NCI-H2227 (cell line): Measurements from ENCODE around the gene NDUFV1.
"Not testable (repeated sequence)": the region's sequence is repeated elsewhere in the genome, so short reads cannot be mapped to it uniquely, and the experiment has no call there.

Source experiments
- DNase-seq: peaks from one replicate; lab custom pipeline; 2025; ENCODE audit not compliant: unreplicated experiment; lab: John Stamatoyannopoulos, UW

Gene NDUFV1

DNA sequence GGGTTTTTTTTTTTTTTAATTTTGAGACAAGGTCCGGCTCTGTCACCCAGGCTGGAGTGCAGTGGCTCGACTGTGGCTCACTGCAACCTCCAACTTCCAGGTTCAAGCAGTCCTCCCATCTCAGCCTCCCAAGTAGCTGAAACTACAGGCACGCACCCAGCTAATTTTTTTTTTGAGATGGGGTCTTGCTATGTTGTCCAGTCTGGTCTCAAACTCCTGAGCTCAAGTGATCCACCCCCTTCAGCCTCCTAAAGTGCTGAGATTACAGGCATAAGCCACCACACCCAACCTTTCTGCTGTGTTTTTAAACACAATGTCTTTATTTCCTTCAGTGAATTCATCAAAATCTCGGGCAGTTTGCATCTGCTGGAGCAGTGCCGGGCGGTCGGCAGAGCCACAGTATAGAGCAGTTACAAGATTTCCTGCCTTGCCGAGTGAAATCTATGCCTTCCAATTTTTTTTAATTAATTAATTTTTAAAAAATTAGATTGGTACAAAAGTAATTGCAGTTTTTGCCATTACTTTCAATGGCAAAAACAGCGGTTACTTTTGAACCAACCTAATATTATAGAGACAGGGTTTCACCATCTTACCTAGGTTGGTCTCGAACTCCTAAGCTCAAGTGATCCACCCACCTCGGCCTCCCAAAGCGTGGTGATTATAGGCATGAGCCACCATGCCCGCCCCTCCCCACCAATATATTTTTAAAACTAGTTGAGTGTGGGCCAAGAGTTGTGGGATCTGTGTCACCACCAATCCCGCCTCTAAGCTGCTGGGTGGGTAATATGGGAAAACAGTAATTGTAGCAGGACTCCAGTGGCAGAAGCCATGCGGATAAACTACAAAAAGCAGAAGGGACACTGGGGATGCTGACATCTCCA, 46.5 kb downstream of the NDUFV1 start:
- DNase-seq: no peak

DNA sequence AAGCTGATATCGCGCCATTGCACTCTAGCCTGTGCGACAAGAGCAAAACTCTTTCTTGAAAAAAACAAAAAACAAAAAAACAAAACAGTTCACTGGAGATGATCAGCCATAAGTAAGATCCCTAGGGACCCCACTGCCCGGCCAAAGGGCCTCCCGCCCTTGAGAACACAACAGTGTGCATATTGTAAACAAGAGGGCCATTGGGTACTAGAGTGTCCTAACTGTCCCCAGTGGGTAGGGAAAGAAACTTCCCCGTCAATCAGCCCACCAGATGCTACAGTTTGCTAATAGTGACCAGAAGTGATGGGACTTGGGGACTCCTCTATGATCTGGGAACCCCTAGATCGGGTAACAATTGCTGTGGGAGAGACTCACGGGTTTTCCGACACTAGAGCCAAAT, 47.5 kb downstream of the NDUFV1 start:
- no peak for DNase-seq

DNA sequence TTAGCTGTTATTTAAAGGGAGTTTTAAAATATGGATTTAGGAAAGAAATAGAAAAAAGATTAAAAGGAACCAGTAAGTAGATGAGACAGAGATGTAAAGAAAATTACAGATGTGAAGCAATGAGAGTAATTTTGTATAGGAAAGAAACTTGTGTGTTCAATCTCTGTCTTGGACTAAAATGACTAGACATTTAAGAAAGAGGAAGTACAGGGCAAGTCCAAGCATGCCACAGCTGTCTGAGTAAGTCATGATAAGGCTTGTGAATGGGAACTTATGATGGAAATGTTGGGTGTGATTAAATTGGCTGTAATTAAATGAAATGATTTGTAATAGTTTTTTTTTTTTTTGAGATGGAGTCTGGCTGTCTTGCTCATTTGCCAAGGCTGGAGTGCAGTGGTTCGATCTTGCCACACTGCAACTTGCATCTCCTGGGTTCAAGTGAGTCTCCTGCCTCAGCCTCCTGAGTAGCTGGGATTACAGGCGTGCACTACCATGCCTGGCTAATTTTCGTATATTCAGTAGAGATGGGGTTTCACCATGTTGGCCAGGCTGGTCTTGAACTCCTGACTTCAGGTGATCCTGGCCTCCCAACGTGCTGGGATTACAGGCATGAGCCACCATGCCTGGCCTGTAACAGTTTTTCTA, 49.7 kb downstream of the NDUFV1 start:
- DNase-seq: no peak

DNA sequence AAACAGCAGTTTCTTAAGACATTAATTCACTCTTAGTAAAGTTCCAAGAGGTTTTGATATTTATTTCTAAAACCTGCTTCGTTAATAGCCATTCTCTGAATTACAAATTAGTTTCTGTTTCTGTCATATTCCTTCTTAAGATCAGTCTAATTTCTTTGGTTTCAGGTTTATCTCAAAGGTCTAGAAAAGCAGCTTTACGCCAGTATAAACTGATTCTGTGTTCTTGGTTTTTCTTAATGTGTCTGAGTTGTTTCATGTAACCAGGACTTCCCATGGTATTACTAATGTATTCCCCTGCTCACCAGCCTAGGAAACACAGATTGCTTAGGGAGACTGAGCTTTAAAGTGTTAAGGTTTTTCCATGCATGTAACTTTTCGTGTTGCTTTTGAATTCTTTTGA, 50.6 kb downstream of the NDUFV1 start:
- DNase-seq: no peak

DNA sequence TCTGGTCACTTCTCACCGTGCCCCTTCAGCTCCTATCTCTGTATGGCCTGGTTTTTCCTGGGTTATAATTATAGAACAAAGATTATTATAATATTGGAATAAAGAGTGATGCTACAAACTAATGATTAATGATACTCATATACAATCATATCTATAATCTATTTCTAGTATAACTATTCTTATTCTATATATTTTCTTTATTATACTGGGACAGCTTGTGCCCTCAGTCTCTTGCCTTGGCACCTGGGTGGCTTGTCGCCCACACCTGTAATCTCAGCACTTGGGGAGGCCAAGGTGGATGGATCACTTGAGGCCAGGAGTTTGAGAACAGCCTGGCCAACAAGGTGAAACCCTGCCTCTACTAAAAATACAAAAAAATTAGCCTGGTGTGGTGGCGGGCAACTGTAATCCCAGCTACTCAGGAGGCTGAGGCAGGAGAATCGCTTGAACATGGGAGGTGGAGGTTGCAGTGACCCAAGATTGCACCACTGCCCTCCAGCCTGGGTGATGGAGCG, 53.0 kb downstream of the NDUFV1 start:
- DNase-seq: not testable (repeated sequence)

DNA sequence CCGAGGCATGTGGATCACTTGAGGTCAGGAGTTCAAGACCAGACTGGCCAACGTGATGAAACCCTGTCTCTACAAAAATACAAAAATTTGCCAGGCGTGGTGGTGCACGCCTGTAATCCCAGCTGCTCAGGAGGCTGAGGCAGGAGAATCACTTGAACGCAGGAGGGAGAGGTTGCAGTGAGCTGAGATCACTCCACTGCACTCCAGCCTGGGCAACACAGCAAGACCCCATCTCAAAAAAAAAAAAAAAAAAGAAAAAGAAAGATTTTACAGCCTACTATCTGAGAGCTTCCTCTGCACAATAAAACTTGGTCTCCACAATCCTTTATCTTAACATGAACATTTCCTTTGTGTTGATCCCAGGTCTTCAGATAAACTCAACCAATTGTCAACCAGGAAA, 54.0 kb downstream of the NDUFV1 start:
- DNase-seq: not testable (repeated sequence)
